Caki2 (cell line): ENCODE measurements around the gene WASF2. TPM values are rescaled to one million over a fixed set of nuclear protein-coding genes. Genes with fewer than 3 reads are reported as not detected.
A peak's percentile ranks its signal among the peaks of the same experiment; 100 is the strongest.

Source experiments
- DNase-seq: peaks from one replicate; pipeline ENCODE4 v3.0.0-alpha.2; 2015; ENCODE audit warnings: low read depth
- in situ Hi-C: cut with HindIII; loops from 2 replicates; pipeline ENCODE4 v1.10.0; 2016; ENCODE audit warnings: low sequenced_read_pairs, low pct_unique_long_range_greater_than_20kb, mixed read lengths
- total RNA-seq: library from RNA; depleted of rRNA; stranded (reverse); fragments of >200 nt; shearing (Covaris generic); gene quantifications from 2 replicates; pipeline ENCODE4 v1.2.3, GENCODE V29; 2014; ENCODE audit warnings: low replicate concordance; rRNA removed

WASF2 gene
- total RNA-seq, 1 experiment from 2014 or later = 17.3 TPM

DNA sequence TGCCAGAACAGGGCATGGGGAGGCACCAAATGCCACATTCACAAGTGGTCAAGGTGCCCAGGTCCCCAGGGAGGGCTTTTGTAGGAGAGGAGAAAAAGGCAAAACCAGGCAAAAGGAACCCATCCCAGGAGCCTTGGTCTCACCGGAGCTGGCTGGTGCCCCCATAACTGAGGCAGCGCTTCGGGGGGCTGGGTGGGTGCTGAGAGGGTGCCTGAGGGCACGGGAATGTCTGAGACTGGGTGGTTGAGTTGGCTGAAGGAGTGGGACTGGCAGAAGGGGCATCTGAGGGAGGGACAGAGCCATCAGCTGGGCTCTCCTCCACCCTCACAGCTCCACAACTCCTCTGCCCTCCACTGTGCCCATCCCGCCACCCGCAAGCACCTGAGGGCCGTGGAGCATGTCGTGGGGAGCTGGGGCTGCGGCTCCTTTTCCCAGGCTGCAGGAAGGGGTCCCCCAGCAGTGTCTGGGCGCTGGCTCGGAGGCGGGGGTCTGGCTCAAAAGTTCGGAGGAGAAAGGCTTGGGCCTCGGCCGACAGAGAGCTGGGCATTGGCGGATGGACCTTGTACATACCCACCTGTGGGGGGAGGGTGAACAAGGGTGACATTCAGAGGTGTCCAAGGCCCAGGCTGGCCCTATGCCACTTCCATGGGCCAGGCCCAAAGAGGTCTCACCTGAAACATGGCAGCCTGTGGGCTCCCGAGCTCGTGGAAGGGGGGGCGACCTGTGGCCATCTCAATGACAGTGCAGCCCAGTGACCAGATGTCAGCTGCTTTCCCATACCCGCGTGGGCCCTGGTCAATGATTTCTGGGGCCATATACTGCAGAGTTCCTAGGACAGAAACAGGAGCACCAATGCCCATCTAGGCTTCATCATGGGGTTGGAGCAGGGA is 131.7 kb downstream of the WASF2 start:
- in situ Hi-C loops = no loop called here
- no peak for DNase-seq

DNA sequence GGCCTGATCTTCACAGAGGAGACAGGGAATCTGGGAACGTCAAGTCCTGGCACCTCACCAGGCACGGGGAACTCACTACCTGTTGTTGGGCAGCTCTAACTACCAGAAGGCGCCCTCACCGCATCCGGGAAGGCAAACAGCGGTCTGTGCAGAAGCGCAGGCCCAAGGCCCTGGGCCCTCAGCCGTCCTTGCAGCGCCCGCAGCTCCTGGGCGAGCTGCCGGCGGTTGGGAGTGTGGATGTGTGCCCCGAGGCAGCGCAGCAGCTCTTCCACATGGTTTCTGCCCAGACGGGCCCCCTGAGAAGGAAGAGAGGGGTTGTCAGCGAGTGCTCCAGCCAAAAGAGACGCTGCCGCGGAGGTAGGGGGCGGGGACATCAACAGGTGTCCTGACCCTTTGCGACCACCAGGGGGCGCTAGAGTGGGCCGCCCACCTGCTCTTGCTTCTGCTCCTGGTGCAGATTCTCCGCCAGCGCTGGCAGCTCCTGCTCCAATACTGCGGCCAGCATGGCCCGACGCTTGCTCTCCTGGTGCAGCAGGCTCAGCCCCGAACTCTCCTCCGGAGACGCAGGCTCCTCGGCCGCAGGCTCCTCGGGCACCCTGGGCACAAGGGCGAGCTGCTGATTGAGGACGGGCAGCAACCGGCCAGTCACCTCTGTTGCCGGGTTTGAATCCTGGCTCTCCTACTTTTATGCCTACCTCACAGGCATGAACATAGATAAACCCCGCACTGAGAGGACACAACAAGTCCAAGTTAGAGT is 132.5 kb downstream of the WASF2 start:
- peak; percentile 51 for DNase-seq

DNA sequence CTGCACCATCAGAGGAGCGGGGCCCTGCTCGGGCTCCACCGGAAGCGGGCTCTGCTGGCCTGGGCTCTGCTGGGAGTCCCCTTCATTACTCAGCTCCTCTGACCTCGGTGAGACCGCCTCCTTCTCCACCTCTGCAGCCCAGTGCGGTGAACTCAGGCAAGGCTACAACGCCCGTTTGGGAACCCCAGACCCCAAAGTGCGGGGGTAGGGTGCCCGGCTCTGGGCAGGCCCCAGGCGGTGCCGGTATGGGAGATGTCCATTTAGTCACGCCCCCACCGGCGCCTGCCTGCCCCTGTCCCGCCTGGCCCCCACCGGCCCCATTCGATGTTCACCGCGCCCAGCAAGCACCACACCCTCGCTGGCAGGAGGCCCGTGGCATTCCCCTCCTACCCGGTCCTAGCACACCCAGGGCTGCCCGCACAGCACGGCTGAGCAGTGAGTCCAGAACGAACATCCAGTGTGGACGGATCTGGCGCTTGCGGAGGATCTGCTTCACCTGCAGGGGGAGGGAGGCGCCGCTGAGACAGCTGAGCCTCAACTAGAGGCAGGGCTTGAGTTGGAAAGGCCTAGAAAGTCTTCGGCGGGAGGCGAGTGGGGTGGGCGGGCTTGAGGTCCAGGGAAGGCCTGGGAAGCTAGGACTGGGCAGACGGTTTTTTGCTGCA is 133.2 kb downstream of the WASF2 start:
- DNase-seq = no peak
- in situ Hi-C loops = no loop called here

More for the DNA sequence above, 132.5 kb downstream of the WASF2 start:
- in situ Hi-C loops = no loop called here

DNA sequence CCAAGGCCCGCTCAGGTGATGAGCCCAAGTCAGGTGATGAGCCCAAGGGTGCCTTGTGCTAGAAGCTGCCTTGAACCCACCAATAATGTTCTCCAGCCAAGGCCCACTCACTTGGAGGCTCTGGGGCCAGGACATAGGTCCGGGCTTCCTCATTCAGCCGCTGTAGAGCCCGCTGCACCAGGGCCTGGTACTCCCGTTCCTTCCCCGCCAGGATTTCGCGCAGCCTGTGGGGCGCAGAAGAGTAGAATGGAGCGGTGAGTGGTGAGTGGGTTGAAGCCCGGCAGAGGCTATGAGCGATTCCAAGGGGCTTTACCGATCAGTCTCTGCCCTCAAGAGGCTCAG is 133.7 kb downstream of the WASF2 start:
- DNase-seq = no peak
- in situ Hi-C loops = no loop called here

DNA sequence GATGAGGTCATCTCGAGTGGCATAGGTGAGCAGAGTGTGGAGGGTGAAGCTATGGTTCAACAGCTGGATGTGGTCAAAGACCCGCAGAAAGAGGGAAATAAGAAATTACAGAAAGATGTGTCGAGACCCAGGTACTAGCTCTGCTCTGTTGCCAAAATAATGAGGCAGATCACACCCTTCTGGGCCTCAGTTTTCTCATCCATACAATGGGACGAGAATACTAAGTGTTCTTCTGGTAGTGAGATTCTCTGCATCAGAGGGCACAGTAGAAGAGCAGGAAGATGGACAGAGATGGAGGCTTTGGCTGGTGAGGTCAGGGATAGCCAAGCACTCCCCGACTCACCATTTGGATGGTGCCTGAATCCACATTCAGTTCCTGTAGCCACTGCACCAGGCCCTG is 134.3 kb downstream of the WASF2 start:
- no peak for DNase-seq
- in situ Hi-C loops = no loop called here

Other genes starting within 250 kb of the WASF2 start
- gene TMEM222, start 168.0 kb downstream of the WASF2 start, total RNA-seq = 34.8 and 36.0 TPM in 2 replicates
- 39.3 and 46.3 TPM in 2 replicates for gene SYTL1, start 148.1 kb downstream of the WASF2 start, total RNA-seq
- gene MAP3K6, start 123.2 kb downstream of the WASF2 start, total RNA-seq = 15.2 and 18.8 TPM in 2 replicates
- not detected in 2 replicates for gene FCN3, start 115.3 kb downstream of the WASF2 start, total RNA-seq
- not detected in 2 replicates for gene CD164L2, start 106.8 kb downstream of the WASF2 start, total RNA-seq
- gene GPR3, start 97.5 kb downstream of the WASF2 start, total RNA-seq = 1.7 TPM in 1 of 2 replicates, not detected in the other
- gene AHDC1, start 114.0 kb upstream of the WASF2 start, total RNA-seq = 0.32 and 0.41 TPM in 2 replicates
- not detected in 2 replicates for gene FGR, start 145.0 kb upstream of the WASF2 start, total RNA-seq
- 40.3 and 77.4 TPM in 2 replicates for gene IFI6, start 182.0 kb upstream of the WASF2 start, total RNA-seq
- gene FAM76A, start 235.8 kb upstream of the WASF2 start, total RNA-seq = 8.9 and 24.4 TPM in 2 replicates